CD4-positive, alpha-beta T cell treated with Interleukin-12 subunit alpha and Interleukin-12 subunit beta, for 1 hour (primary cell): ENCODE results near the gene MADD.

Source experiments
- DNase-seq: peaks from one replicate; pipeline ENCODE4 v3.0.0-alpha.2; 2020

MADD gene

DNA sequence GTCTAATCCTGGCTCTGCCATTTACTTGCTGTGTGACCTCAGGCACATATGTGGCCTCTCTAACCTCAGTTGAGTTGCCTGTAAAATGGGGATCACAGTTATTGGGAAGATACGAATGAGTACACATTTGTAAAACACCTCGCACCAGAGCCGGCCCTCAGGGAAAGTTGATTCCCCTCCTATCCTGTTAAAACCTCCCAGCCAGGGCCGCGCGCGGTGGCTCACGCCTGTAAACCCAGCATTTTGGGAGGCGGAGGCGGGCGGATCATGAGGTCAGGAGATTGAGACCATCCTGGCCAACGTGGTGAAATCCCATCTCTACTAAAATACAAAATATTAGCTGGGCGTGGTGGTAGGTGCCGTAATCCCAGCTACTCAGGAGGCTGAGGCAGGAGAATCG, 90.4 kb downstream of the MADD start:
- no peak for DNase-seq

DNA sequence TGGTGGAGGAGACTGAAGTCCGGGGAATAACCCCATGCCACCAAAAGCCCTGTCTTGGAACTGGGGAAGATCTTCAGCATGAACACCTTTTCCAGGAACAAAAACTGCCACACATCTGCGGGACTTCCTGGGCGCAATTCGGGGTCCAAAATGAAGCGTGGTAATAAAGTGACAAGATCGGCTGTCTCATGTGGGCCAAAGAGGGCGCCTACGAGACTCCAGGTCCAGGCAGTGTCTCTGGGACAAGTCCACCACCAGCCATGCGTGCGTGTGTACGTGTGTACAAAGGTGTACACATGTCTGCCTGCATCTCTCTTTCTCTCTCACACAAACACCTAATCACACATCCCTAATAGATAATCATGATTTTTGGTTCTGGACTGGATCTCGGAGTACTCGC, 91.5 kb downstream of the MADD start:
- DNase-seq = no peak

DNA sequence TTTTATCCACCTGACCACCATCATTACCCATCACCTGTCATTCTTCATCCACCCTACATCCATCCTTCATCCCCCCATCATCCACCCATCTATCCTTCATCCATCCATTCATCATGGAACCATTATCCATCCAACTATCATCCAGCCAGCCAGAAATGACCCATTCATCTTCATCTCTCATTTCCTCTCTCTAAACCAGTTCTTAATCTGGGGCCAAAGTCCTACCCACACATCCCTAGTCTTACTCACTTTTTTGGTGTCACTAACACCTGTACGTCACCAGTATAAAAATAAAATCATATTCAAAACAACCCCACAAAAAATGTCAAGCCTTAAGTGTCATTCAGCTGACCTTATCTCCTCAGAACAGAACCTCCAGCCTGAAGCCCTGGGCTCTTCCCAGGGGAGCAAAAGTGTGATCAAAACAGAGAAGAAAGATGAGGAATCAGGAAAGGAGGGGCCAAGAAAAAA, 96.1 kb downstream of the MADD start:
- DNase-seq = no peak

DNA sequence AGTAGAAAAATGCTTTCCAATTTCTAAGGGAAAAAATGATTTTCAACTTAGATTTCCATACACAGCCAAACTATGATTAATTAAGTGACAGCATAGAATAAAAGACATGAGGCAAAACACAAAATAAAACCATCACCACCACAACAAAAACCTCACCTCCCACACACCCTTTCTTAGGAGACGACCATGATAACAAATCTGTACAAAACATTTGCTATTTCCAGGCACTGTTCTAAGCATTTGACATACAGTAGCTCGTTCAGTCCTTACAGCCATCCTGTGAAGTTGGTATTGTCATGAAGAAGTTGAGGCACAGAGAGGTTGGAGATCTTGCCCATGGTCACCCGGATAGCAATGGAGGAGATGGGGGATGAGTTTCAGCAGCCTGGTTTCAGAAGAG, 99.7 kb downstream of the MADD start:
- no peak for DNase-seq

DNA sequence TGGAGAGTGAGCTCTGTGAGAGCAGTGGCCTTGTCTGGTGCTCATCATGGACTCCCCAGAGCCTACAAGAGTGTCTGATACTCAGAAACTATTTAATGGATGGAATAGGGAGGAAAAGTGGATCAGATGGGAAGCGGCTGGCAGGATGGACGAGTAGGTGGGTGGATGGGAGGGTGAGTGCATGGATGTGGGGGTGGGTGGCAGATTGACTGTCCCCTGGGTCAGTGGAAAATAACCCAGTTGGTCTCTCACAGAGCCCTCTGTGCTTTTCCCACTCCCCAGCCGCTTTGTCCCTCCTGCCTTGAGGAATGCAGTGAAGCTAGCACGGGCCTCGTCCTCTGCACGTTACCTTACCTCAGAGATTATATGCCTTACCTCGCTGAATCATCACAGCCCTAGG, 102.5 kb downstream of the MADD start:
- DNase-seq = no peak

DNA sequence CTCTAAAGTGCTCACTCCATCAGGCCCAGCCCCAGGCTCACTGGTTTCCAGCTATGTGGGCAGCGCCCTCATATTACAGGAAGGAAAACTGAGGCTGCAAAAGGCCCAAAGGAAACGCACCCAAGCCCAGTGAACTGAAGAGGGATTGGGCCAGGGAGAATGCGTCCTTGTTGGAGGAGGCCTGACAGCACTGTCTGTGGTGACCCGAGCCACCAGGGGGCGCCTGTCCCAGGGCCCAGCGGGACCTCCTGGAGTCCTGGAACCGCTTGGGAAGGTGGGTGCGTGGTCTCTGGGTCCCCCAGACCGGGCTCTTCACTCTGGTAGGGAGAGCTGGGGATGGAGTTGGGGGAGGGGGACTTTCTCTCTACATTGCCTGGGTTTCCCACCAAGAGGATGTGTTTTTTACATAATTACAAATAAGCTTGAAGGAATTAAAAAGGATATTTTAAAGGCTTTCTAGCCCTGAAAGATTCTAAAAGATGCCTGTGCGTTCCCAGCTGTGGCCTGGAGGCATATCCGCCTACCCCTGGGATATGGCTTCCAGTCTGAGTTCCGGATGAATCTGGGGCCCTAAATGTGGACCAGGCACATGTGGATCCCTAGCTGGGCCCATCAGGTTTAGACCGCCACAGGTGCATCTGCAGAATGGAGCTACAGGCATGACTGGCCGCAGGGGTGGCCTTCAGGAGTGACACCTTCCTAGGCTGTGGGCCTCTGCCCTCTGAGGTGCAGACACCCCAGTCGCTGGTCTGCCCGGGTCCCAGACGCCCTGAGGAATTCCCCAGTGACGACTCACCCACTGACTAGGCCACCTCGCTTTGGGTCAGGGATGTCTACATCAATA, 104.2 kb downstream of the MADD start:
- peak; percentile 84 for DNase-seq

DNA sequence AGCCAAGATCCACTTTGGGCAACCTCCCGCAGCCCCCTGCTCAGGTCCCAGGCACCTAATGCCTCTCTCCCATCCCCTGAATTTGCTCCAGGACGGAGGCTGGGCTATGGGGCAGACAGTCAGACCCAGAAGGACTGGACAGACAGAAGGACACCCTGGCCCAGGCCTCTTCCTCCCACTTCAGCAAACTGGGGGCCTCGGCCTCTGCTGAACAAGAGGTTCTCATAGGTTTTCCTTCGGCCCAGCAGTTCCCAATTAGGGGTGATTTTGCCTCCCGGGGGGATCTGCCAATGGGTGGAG, 104.7 kb downstream of the MADD start:
- no peak for DNase-seq

DNA sequence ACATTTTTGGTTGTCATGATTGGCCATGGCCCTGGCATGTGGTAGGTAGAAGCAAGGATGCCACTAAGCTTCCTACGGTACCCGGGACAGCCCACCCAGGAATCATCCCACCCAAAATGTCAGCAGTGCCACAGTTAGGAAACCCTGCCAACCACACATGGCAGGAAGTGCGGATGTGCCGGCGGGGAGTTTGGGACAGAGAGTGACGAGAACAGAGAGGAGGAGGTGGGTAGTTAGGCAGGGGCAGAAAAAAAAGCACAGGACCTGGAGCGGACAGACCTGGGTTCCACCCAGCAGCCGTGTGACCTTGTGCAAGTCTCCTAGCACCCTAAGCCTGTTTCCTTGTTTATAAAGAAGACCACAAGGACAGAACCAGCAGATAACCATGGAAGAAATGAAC, 105.1 kb downstream of the MADD start:
- no peak for DNase-seq

DNA sequence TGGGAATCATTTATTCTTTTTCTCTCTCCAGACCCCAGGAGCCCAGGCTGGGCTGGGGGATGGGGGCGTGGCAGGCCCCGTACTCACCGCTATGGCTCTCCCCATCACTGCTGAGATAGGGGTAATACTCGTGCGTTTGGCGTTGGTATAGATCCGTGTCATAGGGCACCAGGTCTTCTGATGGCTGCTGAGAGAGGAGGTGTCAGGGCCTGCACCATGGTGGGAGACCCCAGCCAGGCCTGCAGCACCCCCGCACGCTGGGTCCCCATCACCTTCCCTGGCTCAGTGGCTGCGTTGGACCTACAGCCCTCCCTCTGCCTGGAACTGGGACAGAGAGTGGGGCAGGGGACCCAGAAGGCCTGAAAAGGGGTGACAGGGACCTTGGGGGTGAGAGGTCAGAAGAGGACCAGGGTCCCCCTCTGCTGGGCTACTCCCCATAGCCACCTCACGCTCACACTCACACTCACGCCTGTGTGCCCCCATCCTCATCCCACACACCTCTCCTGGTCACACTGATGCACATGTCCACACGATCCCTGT, 105.7 kb downstream of the MADD start:
- DNase-seq = no peak

DNA sequence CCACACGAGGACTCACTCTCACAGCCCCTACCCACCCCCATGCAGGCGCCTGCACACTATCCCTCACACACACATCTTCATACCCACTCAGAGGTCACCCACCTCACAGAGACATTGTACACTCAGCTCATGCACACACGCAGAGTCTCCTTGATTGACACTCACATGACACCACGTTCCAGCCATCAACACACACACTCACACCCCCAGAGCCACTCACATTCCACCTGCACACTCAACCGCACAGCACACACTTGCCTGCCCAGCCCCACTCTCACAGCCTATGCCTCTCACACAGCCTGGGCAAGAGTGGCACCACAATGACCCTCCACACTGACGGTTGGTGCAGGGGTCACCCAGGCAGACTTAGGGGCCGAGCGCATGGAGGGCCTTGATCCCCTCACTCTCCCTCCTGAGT, 106.2 kb downstream of the MADD start:
- DNase-seq = no peak

DNA sequence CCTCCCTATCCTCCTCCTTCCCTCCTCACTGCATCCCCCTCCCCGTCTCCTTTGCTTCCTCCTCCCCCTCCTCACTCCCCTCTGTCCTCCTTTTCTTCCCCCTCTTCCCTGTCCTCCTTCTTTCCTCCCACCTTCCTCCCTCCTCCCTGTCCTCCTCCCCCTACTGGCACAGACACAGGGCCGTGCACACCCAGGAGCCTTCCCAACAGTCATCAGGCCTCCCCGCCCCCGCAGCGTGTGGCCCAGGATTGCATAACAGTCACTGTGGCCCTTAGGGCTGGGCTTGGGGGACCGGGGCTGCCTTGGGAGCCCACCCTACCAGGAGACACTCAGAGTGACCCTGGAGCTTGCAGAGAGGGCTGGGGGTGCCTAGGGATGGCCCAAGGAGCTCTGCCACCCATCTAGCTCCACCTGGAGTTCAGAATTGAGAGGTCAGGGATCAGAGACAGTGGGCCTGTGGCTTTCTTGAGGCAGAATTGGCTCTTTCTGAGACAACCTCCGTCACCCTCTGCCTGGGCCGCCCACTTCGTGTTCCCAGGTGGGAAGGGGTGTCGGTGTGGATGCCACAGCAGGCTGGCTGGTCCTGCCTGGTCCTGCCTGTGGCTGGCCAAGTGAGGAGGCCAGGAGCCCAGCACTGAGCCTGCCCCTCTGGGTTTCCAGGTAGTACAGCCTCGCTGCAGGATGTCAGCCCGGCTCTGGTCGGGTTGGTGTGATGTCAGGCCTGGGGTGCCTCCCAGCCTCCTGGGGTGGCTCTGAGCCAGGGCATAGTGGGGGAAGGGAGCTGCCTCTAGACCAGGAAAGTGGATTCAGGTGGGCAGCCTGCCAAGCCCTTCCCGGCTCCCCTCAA, 106.8 kb downstream of the MADD start:
- no peak for DNase-seq

DNA sequence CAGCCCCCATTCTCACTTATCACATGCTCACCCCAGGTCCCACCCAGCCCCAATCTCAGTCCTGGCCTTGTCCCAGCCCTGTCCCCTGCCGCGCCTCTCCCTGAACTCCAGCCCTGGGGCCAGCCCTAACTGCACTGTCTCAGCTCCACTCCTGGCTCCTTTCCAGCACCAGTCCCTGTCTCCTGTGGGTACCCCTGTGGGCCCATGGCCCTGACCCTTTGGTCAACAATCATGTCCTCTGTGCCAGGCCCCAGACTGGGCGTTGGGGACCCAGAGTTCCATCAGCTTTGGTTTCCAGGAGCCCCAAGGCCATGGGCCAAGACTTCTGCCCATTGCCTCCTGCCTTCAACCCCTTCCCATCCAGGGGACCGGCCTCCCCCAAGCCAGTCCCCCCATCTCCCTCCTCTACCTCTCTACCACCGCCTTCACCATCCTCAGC, 107.7 kb downstream of the MADD start:
- DNase-seq = no peak

DNA sequence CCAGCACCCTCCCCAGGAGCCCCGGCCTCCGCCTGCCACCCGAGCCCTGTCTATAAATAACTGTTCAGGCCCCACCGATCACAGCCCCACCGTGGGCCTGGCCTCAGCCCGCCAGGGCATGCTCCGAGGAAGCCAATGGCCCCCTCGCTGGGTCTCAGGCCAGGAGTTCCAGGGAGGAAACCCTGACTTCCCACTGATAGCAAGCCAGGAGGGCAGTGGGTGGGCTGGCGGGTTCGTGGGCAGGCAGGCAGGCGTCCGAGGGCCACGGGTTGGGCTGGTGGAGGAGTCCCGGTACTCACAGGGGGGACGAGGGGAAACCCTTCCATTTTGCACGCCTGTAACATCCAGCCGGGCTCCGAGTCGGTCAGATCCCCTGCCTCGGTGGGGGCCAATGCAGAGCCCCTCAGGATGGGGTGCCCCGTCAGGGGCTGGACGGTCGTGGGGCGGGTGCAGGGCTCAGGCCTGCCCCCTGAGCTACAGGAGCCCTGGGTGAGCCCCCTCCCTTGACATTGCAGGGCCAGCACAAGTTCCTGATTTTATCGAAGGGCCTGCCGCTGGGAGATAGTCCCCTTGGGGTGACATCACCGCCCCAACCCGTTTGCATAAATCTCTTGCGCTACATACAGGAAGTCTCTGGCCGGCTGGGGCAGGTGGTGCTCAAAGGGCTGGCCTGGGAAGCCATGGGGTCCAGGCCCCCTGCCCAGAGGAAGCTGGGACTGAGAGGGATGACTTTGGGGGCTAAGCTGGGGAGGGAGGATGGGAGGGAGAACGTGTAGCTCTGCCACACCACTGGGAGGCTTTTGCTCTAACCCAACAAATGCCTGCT, 108.3 kb downstream of the MADD start, which contains the start of gene SPI1:
Gene SPI1 (minus strand): TSS at position 538 of the 826 bp plus-strand sequence. CDS start 194 bp downstream, at position 344.
- DNase-seq = no peak

DNA sequence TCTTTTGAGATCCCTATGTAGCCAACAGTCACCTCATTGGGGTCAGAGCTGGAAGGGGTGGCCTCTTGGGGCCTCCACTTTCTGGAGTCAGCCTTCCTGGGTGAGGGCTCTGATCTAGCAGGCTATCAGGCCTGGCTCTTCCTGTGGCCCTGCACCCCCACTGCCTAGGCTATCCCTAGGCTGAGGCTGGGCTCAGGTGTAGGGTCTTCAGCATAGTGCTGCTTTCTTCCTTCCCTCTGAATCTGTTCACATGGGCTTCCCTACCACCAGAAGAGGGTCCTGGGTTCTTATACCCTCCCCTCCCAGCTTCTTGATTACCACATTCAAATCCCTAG, 108.9 kb downstream of the MADD start:
- DNase-seq = no peak

DNA sequence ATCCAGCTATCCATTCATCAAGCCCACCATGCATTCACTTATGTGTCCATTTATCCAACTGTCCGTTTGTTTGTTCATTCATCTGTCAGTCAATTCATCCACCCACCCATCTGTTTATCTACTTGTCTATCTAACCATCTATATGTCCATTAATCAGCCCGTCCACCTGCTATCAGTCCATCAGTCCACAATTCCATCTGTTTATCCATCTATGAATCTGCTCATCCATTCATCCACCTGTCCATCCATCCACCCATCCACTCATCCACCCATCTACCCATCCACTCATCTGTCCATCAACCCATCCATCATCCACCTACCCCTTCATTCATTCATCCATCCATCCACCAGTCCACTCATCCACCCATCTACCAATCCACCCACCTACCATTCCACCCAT, 109.4 kb downstream of the MADD start:
- DNase-seq = no peak
